A673 (cell line): ENCODE data around the gene SMAD3.

Experiments used
- CTCF ChIP-seq: fragments of 300-800, 200-600 bp; sonication (generic); conservative IDR thresholded peaks from 2 replicates; pipeline ENCODE4 v1.5.1; 2017; ENCODE audit warnings: low read depth, mild to moderate bottlenecking, antibody characterized with exemption, low read length, moderate library complexity, mixed read lengths
- EZH2 ChIP-seq: fragments of 200-600 bp; sonication (generic); IDR thresholded peaks from 2 replicates; pipeline ENCODE4 v1.6.1; 2017; ENCODE audit warnings: borderline replicate concordance, low read depth, mild to moderate bottlenecking, mixed read lengths, antibody characterized with exemption, low read length; ENCODE audit not compliant: poor library complexity, severe bottlenecking

- TF ChIP-seq CTCF (no peak), EZH2 (no peak)
Measured at GRCh38 chr15:67072442-67072841, 7.0 kb downstream of the SMAD3 start.
